Measurements from ENCODE around the gene TUBA3C.
"Not testable (repeated sequence)": the region's sequence is repeated elsewhere in the genome, so short reads cannot be mapped to it uniquely, and the experiment has no call there.

The TUBA3C gene

DNA sequence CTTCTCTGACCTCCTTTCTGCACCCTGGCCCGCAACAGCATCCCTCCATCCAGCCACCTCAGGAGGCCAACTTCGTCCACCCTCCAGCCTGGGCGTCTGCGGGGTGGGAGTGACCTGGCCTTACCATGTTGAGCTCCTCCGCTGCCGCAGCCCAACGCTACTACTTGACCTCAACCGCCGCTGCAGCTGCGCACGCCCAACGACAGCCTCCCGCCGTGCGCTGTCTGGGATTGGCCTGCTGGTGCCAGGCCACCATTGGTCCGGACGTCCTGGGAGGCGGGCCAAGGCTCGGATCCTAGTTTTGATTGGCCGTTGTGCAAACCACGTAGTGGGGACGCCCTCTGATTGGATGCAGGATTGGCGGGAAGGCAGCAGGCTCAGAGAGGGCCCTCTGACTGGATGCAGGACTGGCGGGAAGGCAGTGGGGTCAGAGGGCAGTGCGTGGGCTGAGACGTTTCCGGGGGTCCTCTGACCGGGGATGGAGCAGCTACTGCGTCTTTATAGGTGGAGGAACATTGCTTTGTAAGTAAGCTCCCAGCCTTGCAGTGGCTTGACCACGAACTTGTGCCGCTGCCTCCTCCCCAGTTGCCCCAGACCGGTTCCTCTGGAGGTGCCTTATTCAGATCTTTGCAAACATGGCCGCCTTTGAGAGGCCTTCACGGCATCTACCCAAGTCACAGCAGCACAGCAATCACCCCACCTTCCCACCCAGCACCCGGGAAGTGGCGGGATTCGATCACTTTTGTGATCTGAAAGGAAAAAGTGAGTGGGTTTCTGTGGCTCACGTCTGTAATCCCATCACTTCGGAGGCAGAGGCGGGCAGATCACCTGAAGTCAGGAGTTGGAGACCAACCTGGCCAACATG lies at the start of gene TUBA3C:
TUBA3C (minus strand) TSS at position 204 of the 865 bp plus-strand sequence; CDS start at position 127, 77 bp downstream.
- in situ Hi-C loops (cut with HindIII; ENCODE audit: low sequenced_read_pairs), result no loop called here

DNA sequence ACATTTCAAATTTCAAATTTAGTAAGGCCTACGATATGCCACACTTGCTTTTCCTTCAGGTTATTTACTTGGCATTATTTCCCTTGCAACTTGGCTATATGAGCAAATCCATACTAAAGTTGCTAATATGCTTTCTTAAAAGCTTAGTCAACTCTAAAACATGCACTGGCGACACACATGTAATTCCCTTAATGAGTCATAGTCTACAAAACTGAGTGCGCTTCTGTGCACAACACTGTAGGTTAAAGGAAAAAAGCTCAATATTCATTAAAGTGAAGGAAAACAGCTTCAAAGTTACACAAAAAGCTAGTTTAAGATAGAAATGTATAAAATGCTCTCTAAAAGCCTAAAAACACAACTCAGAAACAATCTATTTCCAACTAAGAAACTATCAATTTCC lies 25.8 kb upstream of the TUBA3C start:
- in situ Hi-C loops (cut with HindIII; ENCODE audit: low sequenced_read_pairs), result not testable (repeated sequence)

DNA sequence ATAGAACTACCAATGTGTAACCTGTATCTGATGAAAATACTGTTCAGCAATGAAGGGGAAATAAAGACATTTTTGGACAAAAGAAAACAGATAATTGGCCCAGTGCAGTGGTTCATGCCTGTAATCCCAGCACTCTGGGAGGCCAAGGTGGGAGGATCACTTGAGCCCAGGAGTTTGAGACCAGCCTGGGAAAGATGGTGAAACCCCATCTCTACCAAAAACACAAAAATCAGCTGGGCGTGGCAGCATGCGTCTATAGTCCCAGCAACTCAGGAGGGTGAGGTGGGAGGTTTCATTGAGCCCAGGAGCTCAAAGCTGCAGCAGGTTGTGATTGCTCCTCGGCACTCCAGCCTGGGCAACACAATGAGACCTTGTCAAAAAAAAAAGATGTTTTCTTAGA lies 11.0 kb upstream of the TUBA3C start:
- in situ Hi-C loops (cut with HindIII; ENCODE audit: low sequenced_read_pairs), result not testable (repeated sequence)

DNA sequence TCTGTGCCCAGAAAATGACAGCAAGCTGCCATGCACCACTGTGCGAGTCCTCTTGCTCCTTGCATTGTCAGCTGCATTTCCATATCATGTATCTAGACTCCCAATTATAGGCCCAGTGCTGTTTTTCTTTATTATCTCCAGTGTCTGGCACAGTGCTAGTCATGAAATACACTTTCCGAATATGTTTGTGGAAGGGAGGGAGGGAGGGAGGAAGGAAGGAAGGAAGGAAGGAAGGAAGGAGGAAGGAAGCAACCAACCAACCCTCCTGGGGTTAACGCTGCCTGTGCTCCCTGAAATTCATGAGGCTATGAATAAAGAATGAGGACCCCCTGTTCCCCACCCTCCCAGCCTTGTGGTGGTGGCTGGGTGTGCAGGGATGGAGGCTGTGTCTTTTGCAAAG lies 8.3 kb upstream of the TUBA3C start:
- in situ Hi-C loops (cut with HindIII; ENCODE audit: low sequenced_read_pairs), result not testable (repeated sequence)

DNA sequence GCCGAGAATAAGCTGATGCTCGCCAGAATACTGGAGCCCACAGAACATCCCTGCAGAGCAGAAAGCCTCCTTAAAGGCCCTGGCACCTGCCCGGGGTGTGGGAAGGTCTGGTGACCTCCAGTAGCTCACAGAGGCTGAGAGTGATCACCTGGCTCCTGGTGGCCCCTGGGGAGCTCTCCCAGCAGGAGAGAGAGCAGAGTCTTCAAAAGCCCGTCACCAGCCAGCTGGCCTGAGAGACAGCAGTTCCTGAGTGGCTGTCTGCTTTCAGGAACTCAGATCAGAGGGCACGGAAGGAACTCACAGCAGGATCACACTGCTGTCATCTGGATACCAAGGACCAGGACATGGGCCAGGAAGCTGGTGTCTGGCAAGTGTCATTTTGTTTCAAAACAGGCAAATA lies 7.7 kb upstream of the TUBA3C start:
- in situ Hi-C loops (cut with HindIII; ENCODE audit: low sequenced_read_pairs), result not testable (repeated sequence)

DNA sequence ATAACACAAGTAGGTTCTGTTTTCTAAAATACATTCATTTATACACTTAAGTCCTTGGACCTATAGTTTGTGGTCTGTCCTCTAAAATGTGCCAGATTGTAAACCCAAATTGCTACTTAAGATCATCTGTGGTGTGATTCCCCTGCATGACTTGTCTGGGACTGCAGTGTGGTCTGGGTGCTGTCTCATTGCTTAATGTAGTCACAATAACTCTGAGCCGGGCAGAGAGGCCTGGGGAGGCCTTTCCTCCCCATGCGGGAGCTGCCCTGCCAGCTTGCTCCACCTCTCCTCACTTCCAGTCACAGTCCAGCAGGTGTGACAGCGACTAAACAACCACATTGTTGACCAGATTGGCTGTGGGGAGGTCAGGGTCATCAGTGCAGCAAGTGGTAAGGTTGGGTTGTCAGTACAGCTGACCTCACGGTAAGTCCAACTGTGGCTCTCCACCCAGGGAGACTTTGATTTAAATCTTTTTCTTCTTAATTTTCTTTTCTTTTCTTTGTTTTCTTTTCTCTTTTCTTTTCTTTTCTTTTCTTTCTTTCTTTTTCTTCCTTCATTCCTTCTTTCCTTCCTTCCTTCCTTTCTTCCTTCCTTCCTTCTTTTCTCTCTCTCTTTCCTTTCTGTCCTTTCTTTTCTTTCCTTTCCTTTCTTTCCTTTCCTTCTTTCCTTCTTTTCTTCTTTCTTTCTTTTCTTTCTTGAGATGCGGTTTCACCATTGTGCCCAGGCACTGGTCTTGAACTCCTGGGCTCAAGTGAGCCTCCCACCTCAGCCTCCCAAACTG lies 4.4 kb upstream of the TUBA3C start:
- in situ Hi-C loops (cut with HindIII; ENCODE audit: low sequenced_read_pairs), result no loop called here

DNA sequence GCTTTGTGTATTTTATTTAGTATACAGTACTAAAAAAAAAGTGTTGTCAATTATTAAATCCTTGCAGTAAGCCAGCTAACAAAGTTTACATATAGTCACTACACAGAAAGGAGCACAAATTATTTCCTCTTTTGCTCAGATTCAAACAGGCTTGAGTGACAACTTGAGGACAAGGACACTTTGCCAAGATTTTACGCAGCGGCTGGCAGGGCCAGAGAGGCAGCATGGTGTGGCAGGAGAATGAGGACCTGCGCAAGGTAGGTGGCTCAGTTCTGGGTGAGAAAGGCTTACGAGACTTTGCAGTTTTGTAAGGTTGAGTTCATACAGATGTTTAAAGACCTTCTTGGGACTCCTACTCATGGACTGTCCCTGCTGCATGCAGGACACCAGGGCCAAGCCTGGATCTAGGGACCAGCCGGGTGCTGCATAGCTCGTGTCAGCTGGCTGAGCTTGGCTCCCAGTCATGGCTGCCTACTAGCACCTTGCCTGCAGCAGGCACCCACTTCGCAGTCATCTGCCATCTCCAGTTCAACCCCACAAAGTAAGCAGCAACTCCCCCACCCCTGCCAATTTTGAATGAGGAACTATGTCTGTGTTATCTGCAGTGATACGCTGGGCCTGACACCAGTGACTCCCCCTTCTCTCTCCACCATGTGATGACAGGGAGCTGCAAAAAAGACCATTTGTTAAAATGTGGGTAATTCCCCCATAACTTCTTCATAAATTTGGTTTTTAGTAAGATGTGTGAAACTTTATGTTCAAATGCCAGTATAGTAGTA lies 3.7 kb upstream of the TUBA3C start:
- in situ Hi-C loops (cut with HindIII; ENCODE audit: low sequenced_read_pairs), result no loop called here

DNA sequence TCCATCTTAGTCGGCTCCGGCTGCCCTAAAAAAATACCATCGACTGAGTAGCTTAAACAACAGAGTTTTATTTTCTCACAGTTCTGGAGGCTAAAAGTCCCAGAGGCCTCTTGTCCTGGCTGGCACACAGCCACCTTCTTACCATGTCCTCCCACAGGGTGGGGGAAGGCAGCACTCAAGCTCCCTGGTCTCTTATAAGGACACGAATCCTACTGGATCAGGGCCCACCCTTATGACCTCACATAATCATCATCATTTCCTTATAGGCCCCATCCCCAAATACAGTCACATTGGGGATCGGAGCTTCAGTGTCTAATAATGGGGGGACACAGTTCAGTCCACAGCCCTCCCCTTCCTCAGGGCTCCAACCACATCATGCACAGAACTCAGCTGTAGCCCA lies 2.6 kb upstream of the TUBA3C start:
- in situ Hi-C loops (cut with HindIII; ENCODE audit: low sequenced_read_pairs), result no loop called here

DNA sequence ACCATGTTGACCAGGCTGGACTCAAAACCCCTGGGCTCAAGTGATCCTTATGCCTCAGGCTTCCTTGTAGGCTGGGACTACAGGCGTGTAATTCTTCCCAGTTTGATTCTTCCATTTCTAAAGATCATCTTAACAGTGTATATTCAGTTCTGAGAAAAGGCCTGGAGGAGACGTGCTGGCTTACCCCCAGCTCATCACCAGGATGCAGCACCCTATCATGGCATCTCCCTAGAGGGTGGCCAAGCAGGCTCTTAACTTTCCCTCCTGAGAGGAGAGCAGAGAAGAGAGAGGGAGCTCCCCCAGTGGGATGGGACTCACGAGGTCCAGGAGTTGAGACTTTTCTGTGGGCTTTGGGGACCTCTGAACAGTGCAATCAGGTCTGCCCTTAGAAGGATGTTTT lies 2.1 kb upstream of the TUBA3C start:
- in situ Hi-C loops (cut with HindIII; ENCODE audit: low sequenced_read_pairs), result no loop called here

DNA sequence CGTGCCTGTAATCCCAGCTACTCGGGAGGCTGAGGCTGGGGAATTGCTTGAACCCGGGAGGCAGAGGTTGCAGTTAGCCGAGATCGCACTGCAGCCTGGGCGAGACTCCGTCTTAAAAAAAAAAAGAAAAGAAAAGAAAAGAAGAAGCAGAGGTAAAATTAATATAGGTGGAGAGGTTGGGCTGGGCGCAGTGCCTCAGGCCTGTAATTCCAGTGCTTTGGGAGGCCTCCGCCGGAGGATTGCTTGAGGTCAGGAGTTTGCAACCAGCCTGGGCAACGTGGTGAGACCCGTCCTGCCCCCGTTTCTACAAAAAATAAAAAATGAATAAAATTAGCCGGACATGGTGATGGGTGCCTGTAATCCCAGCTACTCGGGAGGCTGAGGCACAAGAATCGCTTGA lies 912 bp upstream of the TUBA3C start:
- in situ Hi-C loops (cut with HindIII; ENCODE audit: low sequenced_read_pairs), result no loop called here

DNA sequence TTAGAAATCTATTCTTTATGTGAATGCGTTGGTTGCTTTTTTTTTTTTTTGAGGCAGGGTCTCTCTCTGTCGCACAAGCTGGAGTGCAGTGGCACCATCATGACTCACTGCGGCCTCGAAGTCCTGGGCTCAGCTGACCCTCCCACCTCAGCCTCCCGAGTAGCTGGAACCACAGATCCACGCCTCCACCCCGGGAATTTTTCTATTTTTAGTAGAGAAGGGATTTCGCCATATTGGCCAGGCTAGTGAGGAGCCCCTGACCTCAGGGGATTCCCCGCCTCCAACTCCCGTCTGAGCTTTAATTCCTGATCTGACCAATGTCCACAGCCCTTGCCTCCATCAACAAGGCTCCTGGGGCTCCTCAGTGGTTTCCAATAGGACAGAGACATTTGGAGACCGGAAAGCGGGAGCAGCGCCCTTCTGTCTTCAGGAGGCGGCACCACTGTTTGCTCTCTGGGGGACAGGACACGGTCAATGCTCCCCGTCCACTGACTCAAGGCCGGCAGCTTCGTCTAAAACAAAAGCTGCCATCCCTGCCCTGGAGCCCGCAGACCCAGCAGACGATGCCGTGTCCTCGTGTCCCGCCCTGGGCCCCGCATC lies 503 bp downstream of the TUBA3C start:
- in situ Hi-C loops (cut with HindIII; ENCODE audit: low sequenced_read_pairs), result no loop called here

DNA sequence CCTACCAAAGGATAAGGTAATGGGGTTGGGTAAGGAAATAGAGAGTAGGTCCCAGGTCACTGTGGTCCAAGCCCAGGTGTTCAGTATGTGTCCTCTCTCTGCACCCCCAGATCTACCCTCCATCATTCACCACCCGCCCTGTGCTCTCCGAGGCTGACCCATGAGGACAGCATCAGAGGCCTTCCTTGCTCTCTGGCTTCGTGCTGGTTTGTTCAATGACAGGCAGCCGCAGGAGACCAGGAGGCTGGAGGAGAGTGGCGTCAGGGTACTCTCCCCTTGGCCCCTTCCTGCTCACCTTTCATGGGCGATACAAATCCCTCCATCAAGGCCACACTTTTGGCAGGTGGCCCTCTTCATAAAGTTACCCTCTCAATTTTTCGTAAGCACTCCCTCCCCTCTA lies 1.7 kb downstream of the TUBA3C start:
- in situ Hi-C loops (cut with HindIII; ENCODE audit: low sequenced_read_pairs), result no loop called here

DNA sequence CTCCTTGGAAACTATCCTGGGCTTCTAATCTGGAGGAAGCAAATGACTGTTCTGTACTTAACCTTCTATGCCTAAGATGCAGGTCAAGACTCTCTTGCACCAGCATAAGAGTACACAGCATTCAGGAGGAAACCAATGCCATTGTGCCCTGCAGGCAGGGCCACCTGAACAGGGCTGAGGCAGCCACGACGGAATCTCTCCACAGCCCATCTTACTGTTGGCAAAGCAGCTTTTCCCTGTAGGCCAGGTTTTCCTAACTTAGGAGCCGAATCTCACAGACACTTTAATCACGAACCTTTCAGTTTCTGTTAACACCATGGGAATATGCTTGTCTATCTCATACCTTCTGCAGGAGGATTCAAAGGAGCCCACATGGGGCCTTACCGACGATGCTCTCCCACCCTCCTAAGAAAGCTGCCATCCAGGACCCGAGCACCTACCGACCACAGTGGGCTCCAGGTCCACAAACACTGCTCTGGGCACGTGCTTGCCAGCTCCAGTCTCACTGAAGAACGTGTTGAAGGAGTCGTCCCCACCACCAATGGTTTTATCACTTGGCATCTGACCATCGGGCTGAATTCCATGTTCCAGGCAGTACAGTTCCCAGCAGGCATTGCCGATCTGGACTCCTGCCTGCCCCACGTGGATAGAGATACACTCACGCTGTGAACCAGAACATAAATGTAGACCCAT lies 2.6 kb downstream of the TUBA3C start:
- in situ Hi-C loops (cut with HindIII; ENCODE audit: low sequenced_read_pairs), result no loop called here

DNA sequence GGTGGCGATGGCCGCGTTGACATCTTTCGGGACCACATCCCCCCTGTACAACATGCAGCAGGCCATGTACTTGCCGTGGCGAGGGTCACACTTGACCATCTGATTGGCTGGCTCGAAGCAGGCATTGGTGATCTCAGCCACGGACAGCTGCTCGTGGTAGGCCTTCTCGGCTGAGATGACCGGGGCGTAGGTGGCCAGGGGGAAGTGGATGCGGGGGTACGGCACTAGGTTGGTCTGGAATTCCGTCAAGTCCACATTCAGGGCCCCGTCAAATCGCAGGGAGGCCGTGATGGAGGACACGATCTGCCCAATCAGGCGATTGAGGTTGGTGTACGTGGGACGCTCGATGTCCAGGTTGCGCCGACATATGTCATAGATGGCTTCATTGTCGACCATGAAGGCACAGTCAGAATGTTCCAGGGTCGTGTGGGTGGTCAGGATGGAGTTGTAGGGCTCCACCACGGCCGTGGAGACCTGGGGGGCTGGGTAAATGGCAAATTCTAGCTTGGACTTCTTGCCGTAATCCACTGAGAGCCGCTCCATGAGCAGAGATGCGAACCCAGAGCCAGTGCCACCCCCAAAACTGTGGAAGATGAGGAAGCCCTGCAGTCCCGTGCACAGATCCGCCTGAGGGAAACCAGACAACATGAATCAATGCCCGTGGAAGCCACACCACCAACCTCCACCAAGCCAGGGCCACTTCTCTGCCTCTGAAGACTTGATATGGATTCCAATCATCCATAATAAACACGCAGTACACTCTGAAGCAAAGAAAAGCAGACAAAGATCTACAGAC lies 4.4 kb downstream of the TUBA3C start:
- in situ Hi-C loops (cut with HindIII; ENCODE audit: low sequenced_read_pairs), result not testable (repeated sequence)

DNA sequence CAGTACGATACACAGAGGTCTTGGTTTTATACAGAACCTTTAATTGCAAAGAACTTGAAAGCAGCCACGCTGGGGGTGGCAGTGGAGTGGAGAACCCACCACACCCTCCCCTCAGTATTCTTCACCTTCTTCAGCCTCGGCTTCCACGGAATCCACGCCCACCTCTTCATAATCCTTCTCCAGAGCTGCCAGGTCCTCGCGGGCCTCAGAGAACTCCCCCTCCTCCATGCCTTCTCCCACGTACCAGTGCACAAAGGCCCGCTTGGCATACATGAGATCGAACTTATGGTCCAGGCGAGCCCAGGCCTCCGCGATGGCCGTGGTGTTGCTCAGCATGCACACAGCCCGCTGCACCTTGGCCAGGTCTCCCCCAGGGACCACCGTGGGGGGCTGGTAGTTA lies 7.9 kb downstream of the TUBA3C start:
- in situ Hi-C loops (cut with HindIII; ENCODE audit: low sequenced_read_pairs), result no loop called here

DNA sequence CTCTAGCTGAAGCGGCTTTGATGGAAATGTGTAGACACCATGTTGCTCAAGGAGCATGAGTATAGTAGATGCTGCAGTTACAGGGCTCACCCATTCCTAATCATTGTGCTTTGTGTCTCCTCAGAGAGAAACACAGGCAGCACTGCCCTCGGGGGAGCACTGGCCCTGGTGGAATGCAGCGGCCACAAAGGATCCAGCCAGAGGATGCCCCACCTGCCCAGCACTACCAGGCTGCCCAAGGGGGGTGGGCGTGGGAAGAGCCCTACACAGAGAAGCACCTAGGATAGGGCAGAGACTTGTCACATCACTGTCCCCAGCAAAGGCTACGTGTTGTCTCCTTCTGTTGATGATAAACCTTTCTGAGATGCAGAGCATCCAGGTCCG lies 9.0 kb downstream of the TUBA3C start:
- in situ Hi-C loops (cut with HindIII; ENCODE audit: low sequenced_read_pairs), result no loop called here

DNA sequence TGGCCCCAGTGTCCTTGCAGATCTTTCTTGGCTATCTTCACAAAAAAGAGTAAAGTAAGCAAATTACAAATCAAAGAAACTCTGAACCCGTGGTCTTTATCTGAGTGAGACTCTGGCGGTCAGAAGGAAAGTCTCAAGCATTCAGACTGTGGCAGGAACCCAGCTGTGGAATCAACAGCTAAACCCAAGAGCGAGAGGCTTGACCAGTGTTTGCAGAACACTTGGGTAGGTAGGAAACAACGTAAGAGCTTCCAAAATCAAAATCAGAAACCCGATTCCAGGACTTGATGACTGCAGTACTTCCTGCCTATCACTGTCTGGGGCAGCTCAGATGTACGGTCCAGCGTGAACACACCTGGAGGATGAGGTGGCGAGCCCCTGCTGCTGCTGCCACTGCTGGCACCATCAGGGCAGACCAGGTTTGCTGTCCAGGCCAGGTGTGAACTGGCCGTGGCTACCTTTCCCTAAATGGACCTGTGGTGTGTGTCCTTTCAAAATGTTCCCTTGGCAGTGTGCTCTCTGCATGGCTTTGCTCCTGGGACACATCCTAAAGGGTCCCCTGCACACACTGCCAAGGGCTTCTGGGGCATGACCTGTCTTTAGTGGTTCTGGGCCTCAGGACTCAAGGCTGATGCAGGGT lies 9.5 kb downstream of the TUBA3C start:
- in situ Hi-C loops (cut with HindIII; ENCODE audit: low sequenced_read_pairs), result no loop called here

DNA sequence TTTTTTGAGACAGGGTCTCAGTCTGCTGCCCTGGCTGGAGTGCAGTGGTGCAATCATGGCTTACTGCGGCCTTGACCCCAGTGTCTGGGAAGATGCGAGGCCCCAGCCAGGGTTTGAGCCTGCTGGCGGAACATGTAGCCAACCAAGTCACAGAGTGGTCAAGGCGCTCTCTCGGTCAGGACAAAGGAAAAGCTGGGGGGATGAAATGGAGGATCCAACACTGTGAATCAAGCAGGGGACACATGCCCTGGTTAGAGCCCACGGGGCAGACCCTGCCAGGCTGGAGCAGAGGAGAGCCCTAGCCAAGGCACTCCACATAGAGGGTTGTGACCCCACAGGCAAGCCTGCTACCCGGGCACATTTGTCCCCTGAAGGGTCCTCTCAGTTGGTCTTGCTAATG lies 10.1 kb downstream of the TUBA3C start:
- in situ Hi-C loops (cut with HindIII; ENCODE audit: low sequenced_read_pairs), result no loop called here

DNA sequence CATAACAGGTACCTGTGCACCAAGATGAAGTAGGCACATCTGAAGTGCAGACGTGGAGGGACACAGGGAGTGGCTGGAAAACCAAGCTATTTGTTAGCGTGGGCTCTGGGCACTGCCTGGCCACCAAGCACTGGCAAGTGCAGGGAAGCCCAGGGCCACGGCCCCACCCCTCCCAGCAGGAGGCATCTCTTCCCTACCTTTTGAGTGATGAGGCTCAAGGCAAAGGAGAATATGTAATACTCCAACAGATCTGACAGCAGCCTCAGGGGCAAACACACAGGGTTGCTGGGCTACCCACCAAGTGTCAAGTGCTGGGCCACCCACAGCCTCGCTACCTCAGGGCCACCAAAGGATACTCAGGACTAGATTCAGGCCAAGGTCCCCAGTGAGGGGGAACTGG lies 11.6 kb downstream of the TUBA3C start:
- in situ Hi-C loops (cut with HindIII; ENCODE audit: low sequenced_read_pairs), result no loop called here
